Middle frontal gyrus (tissue), 1 donor: ENCODE results near the gene INSL3.
"Not testable (repeated sequence)": the region's sequence is repeated elsewhere in the genome, so short reads cannot be mapped to it uniquely, and the experiment has no call there.

Experiments
- DNase-seq: peaks from one replicate; pipeline ENCODE4 v3.0.0-alpha.2; 2015; ENCODE audit warnings: low spot score; ENCODE audit errors: extremely low spot score

Gene INSL3

DNA sequence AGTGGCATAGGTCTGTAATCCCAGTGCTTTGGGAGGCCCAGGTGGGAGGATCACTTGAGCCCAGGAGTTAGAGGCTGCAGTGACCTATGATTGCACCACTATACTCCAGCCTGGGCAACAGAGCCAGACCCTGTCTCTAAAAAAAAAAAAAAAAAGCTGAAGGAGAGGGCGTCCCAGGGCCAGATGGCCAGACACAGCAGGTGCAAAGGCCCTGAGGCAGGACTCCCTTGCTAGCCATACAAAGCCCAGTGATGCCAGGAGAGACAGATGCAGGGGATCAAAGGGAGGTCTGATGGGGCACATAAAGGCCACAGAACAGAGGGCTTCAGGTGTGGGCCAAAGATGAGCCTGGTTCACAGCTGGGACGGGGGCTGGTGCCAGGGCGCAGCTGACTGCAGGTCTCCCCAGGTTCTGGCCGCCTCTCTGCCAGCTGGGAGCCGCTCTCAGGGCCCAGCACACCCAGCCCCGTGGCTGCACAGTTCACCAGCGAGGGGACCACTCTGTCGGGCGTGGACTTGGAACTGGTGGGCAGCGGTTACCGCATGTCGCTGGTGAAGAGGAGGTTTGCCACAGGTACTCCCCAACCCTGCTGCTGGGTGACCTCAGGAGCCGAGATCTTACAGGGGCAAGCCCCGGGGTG is 33.9 kb downstream of the INSL3 start:
- no peak for DNase-seq

- peak; percentile 46 for DNase-seq
Measured at GRCh38 chr19:17784201-17785008, 36.9 kb downstream of the INSL3 start.

DNA sequence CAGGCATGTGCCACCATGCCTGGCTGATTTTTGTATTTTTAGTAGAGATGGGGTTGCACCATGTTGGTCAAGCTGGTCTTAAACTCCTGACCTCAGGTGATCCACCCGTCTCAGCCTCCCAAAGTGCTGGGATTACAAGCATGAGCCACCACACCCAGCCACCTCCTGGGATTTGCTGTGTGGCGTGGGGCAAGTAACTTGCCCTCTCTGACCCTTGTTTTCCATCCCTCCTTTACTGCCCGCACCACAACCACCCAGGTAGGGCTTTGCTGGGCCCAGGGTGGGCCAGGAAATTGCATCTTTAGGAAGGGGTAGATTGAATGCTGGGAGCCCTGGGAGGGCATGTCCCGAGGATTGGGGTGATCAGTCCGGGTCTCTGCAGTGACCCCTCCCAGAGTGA is 37.6 kb downstream of the INSL3 start:
- not testable (repeated sequence) for DNase-seq

DNA sequence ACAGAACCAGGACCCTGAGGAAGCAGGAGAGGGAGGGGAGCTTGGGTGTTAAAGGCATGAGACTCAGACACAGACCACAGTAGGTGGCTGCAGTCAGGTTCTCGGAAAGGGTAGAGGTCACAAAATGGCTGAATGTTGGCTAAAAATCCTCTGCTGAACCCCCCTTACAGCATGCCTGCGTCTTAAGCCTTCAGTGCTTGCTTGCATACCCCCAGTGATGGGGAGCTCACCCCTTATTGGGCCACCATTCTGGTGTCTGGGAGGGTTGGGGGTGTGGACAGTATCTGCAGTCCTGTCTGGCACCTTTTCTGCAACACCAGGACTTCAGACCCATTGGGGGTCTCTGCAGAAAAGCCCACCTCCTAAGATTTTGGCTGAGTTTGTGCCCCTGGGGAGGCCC is 40.5 kb downstream of the INSL3 start:
- DNase-seq: no peak

DNA sequence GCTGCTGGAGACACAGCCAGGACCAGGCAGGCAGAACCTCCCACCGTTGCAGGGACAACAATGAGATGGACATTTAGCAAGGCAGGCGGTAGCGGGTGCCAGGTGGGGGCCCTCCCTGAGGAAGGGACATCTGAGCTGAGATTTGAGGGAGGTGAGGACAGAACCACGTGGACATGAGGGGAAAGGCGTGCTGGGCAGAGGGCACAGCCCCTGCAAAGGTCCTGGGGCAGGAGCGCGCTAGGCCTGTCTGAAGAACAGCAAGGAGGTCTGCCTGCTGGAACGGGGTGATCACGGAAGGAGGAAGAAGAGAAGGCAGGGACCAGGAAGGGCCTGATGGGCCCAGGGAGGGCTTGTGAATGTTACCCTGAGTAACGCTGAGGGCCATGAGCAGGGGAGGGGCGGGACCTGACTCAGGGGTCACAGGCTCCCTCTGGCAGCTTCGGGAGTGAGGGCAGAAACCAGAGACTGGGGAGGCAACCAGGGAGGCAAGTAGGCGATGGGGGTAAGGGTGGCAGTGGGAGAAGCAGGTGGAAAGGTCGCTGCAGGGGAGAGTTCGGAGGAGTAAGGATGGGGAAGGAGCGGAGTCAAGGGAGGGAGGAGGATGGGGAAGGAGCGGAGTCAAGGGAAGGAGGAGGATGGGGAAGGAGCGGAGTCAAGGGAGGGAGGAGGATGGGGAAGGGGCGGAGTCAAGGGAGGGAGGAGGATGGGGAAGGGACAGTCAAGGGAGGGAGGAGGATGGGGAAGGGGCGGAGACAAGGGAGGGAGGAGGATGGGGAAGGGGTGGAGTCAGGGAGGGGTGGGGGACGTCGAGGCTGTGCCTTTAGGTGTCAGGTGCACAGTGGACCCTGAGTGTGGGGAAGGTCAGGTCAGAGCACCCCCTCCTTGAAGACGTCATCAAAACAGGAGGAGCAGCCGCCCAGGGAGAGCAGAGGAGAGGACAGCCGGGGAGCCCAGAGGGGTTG is 42.1 kb downstream of the INSL3 start:
- no peak for DNase-seq

DNA sequence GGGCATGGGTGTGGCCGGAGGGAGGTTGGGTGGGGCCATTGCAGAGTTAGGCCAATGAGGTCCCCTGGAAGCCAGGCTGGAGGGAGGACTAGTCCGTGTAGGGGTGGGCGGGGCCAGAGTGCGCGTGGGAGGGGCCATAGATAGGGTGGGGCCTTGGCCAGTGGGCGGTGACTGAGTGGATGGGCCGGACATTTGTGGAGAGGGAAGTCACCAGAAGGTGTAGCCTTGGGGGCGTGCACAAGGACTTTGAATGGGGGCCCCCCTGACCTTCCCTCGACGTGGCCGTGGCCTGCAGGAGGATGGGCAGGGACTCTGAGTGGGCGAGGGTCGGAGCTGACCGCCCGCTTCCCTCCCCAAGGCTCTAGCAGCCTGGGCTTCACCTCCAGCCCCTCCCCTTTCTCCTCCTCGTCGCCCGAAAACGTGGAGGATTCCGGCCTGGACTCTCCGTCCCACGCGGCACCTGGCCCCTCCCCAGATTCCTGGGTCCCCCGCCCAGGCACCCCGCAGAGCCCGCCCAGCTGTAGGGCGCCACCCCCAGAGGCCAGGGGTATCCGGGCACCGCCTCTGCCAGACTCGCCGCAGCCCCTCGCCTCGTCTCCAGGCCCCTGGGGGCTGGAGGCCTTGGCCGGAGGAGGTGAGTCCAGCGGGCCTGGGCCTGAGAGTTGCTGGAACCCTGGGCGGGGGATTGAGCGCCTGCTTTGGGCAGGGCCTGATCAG is 42.9 kb downstream of the INSL3 start:
- no peak for DNase-seq

GRCh38 chr19:17777840-17778239 is 43.5 kb downstream of the INSL3 start:
- DNase-seq: not testable (repeated sequence)

DNA sequence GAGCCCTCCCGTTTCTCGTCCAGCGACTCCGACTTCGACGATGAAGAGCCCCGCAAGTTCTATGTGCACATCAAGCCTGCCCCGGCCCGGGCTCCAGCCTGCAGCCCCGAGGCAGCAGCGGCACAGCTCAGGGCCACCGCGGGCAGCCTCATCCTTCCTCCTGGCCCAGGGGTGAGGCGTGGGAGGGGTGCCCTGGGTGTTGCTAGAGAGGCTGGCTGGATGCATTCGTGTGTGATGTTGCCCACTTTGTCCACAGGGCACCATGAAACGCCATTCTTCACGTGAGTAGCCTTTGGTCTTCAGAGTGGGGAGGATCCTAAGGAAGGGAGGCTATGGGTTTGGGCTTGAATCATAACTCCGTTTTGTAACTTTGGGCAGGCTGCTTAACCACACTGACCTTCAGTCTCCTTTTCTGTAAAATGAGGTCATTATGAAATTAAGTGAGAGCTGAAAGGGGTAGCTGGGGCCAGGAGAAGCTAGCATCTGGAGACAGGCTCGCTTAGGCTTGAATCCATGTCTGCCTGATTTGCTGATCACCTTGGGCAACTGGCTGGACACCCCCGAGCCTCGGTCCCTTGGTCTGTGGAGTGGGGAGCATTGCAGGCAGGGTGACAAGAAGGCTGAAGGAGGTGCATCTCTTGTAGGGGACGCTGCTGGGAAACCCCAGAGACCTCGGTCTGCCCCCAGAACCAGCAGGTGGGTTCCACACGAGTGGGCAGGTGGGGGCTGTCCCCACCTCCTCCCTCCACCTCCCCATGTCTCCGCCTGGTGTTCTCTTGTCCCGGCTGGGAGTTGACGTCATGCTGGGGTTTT is 45.1 kb downstream of the INSL3 start:
- no peak for DNase-seq

GRCh38 chr19:17775245-17775927 is 45.9 kb downstream of the INSL3 start:
- DNase-seq: no peak

GRCh38 chr19:17772172-17772571 is 49.1 kb downstream of the INSL3 start:
- DNase-seq: no peak

DNA sequence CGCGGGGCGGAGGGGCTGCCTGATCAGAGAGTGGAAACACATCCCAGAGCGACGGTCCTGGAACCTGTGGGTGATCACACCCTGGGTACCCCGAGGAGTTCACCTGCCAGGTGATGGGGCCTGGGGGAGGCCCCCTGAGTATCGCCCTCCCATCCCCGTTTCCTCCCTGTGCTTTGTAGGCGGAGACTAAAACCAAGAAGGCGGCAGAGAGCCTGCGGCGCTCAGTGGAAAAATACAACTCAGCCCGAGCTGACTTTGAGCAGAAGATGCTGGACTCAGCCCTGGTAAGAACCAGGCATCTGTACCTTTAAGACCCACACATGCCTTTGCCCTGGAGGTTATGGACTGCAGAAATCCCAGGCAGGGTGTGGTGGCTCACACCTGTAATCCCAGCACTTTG is 50.7 kb downstream of the INSL3 start:
- no peak for DNase-seq

DNA sequence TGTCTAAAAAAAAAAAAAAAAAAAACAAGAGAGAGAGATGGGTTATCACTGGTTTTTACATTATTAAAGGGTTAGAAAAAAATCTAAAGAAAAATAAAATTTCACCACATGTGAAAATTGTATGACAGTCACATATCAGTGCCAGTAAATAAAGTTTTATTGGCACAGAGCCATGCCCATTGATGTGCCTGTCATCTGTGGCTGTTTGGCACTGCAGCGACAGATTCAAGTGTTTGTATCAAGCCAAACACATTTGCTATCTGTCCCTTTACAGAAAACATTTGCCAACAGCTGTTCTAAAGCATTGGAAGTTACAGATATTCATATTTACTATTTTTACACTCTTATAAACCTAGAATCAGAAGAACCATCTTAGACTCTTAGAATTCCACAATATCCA is 53.8 kb downstream of the INSL3 start:
- DNase-seq: no peak

DNA sequence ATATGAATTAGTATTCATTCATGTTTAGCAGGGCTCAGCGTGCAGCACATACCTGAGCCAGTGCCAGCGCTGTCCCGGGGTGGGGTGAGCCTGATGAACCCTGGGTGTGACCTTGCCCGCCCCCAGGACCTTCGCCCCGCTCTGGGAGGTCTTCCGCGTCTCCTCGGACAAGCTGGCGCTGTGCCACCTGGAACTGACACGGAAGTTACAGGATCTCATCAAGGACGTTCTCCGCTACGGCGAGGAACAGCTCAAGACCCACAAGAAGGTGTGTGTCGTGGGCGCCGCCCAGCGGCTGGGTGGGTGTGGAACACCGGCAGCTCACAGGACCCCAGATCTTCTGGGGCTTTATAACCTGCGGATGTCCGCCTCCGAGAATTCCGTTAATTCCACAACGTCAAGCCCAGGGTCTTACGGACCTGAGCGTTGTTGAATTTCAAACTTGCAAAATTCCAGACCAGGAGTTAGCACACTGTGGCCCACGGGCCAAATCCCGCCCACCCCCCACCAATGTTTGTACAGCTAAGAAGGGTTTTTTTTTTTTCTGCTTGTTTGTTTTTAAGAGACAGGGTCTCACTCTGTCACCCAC is 54.7 kb downstream of the INSL3 start:
- no peak for DNase-seq
